HG03378 (cell line): ENCODE measurements around the gene WRAP73.

Source experiments
- ATAC-seq: cut with Tn5 transposase; IDR thresholded peaks from one replicate; pipeline ENCODE4 v1.9.1; 2021; ENCODE audit warnings: mild to moderate bottlenecking, moderate library complexity; ENCODE audit not compliant: unreplicated experiment

WRAP73 gene

DNA sequence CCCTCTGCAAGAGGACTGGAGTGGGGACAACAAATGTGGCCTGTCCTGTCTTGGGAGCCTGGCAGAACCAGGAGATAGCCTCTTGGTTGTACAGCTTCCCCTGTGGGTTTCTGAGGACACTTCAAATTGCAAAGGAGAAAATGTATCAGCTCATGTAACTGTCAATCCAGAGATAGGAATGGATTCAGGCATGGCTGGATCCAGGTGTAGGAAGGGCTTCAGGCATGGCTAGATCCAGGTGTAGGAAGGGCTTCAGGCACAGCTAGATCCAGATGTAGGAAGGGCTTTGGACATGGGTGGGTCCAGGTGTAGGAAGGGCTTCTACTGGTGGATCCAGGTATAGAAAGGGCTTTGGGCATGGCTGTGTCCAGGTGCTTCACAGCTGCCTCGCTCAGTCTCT lies 33.3 kb upstream of the WRAP73 start:
- ATAC-seq, result no peak

DNA sequence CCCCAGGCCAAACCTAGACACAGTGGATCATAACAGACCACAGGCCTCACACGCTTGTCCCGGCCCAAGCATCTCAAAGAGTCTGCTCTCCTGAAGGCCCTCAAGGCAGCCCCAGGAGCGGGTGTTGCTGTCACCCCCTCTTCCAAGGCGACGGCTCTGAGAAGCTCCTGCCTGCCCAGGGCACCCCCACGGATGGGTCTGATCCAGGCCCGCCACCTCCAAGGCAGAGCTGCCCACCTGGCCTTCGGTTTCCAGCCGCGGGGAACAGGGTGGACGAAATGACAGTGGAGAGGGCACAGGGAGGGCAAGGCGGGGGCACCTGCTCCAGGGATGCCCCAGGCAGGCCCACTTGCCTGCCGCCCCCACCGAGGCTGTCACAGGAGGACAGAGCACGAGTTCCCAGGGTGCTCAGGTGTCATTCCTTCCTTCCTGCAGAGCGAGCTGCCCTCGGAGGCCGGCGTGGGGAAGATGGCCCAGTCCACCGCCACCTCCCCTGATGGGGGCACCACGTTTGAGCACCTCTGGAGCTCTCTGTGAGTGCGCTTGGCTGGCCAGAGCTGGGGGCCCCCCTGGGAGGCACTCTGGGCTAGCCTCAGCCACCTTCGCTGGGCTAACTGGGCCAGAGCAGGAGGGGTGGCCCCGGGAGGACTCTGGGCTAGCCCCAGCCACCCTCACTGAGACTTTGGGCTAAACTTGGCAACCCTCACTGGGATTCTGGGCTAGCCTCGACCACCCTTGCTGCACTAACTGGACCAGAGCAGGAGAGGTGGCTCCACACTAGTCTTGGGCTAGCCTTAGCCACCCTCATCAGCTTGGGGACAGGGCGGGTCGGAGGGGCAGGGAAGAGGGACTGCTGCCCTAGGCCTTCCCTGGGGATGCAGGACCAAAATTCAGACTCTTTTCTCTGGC lies 32.2 kb upstream of the WRAP73 start:
- ATAC-seq, result no peak

DNA sequence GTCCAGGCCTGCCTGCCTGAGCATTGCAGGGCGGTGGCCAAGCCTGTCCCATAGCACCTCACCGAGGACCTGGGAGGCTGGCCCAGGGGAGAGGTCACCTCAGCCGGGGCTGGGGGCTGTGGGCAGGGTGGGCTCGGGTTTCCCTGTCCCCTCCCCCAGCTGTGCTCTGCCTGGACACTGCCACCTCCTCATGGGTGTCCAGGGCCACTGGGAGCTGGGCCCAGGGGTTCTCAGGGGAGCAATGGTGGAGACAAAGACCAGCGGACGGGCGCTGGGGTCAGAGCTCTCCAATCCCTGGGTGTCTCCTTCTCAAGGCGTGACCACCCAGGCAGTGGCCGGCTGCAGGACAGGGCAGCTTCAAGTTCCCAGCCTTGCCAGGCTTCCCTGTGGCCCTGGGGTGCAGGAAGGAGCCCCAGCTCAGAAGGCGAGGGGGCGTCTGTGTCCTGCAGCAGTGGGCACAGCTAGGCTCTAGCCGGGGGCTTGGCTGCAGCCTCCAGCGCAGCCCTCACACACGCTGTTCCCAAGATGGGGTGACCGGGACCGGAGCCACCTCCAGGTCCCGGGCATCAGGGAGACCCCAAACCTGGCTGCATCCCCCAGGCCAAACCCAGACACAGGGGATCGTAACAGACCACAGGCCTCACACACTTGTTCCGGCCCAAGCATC lies 31.5 kb upstream of the WRAP73 start:
- no peak for ATAC-seq

DNA sequence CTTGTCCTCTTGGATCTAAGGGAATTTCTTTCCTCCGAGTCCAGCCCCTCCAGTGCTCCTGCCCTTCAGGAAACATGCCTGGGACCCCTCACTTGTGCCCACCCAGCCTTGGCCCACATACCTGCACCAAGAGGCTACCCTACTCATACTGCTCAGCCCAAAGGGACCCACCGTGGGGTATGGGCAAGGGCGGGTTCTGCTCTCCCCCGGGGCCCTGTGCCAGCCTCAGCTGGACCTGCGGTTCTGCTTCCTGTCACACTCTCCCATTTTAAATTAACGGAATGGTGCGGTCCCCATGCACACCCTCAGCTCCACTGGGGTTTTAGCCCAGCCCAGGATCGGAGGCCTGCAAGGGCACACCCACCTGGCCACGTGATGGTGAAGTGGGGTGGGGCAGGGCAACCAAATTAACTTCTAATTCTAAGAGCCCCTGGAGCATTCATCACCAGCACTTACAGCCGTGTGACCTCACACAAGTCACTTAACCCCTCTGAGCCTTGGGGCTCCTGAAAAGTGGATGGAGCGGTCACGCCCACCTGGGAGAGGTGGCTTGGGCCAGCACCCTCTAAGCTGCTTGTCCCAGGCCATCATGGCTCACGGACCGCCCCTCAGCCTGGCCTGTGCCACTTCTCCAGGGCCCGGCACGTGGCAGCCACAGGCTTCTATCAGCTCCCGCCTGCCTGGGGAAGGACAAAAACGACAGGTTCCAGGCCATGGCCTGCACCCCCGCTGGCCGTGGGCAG lies 30.8 kb upstream of the WRAP73 start:
- no peak for ATAC-seq

DNA sequence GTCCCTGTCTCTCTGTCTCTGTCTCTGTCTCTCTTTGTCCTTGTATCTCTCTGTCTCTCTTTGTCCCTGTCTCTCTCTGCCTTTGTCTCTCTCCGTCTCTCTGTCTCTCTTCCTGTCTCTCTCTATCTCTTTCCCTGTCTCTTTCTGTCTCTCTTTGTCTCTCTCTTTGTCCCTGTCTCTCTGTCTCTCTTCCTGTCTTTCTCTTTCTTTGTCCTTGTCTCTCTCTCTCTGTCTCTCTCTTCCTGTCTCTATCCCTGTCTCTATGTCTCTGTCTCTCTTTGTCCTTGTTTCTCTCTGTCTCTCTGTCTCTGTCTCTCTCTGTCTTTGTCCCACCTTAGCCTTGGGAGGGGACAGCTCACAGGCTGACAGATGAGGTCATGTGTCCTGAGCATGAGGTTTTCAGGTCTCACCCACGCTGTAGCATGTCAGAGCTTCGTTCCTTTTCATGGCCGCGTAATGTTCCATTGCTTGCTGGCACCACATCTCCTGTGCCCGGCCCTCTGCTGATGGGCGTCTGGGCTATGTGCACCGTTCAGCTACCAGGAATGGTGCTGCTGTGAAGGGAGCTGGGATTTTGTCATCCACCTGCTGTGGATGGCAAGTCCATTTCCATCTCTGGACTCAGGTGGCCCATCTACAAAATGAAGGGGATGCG lies 30.0 kb upstream of the WRAP73 start:
- ATAC-seq, result no peak

DNA sequence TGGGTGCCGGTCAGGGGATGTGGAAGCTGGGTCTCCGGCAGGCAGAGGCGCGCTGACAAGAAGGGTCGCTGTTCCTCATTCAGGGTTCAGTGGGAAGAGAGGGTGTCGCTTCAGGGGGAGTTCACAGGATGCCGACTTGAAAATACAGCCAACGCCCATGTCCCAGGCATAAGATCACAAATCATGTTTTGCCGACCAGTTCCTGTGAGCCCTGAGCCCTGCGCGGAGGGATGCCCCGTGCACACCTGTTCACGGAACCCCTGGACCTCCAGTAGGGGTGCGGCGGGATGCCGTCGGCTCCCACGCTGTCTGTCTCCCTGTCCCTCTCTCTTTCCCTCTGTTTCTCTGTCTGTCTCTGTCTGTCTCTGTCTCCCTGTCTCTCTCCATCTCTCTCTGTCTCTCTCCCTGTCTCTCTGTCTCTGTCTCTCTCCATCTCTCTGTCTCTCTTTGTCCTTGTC lies 29.2 kb upstream of the WRAP73 start:
- no peak for ATAC-seq

DNA sequence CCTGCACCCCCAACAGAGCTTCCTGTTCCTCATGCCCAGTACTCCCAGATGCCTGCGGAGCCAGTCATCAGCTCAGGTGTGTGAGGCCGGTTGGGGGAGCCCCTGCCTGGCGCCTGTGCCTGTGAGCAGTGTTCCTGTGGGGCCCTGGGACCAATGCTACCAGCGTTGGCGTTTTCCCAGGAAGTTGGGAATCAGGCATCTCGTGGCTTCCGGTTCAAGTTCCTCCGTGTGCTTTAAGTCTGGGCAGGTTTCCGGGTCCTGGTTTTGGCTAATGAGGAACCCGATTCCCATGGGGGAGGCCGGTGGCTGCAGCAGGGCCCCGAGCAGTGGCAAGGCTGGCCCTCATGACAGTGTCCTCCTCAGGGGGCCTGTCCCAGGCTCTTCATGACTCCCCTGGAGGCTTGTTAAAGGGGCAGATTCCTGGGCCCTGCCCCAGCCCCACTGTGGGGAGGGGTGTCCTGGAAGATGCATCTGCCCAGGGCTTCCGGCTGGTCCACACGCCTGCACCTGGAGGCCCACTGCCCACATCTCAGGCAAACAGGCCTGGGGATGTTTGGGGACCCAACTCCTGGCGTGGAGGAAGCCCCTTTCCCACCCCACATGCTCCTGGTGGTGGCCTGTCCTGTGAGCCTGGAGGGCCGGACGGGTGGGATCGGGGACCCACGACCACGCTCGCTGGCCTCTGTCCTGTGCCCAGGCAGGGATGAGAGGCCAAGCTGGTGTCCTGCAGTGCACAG lies 28.6 kb upstream of the WRAP73 start:
- ATAC-seq, result no peak

DNA sequence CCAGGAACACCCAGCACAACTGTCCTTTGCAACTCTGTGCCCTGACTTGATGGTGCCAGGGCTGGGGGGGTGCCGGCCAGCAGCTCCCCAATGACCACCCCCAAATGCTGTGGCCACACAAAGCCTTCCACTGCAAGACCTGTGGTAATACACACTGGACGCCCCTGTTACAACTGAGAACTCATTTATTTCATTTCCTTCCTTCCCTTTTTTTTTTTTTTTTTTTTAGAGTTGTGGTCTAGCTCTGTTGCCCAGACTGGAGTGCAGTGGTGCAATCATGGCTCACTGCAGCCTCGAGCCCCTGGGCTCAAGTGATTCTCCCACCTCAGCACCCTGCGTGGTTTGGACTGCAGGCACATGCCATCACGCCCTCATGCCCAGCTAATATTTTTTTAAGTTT lies 27.6 kb upstream of the WRAP73 start:
- no peak for ATAC-seq

DNA sequence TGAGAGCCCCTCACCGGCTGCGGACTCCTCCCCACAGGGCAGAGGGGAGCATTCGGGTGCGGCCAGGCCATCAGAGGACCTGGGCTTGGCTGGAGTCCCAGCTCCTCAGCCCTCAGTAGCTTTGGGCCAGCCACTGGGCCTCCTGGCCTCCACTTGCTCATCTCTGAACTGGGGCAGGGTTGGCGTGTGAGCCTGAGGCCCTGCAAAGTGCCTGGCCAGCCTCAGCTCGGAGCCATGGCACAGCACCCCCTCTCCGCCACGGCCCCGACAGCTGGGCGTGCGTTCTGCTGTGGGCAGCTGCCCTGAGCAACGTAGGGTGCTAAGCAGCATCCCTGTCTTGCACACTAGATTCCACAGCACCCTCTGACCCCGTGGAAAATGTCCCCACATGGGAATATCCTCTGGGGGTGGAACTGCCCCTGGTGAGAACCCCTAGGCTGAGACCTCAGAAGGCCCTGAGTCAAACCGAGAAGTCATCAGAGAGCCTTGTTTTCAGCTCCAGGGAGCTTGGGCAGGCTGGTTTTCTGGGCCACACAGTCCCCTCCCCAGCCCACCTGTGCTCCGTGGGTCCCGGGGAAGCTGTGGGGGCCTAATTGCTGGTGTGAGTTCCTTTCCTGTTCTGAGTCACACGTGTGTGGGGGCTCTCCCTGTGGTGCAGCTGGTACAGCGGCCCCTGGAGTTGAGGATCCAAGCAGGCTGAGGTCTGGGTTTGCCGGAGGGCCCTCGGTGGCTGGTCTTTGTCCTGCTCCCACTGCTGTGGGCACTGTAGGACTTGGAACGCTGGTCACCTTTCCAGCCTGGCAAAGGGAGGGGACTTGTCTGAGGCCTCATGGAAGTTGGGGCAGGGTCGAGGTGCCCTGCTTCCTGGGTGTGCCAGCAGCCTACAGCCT lies 26.9 kb upstream of the WRAP73 start:
- peak; percentile 71 for ATAC-seq

DNA sequence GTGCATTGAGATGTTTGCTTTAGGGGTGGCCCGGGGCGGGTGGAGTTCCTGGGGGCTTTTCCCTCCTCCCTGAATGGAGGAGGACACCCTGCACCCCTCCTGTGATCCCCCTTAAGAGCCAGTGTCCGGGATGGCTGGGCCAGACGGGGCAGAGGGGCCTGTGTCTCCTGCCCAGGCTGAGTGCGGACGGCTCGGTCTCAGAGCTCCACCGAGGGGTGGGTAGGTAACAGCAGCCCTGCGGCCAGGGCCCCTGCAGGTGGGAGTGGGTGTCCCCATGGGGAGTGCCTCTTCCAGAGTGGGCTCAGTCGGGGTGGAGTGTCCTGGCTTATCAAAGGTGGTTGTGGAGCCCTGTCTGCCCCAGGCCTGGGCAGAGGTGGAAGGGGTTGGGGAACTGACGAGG lies 25.5 kb upstream of the WRAP73 start:
- ATAC-seq, result no peak

DNA sequence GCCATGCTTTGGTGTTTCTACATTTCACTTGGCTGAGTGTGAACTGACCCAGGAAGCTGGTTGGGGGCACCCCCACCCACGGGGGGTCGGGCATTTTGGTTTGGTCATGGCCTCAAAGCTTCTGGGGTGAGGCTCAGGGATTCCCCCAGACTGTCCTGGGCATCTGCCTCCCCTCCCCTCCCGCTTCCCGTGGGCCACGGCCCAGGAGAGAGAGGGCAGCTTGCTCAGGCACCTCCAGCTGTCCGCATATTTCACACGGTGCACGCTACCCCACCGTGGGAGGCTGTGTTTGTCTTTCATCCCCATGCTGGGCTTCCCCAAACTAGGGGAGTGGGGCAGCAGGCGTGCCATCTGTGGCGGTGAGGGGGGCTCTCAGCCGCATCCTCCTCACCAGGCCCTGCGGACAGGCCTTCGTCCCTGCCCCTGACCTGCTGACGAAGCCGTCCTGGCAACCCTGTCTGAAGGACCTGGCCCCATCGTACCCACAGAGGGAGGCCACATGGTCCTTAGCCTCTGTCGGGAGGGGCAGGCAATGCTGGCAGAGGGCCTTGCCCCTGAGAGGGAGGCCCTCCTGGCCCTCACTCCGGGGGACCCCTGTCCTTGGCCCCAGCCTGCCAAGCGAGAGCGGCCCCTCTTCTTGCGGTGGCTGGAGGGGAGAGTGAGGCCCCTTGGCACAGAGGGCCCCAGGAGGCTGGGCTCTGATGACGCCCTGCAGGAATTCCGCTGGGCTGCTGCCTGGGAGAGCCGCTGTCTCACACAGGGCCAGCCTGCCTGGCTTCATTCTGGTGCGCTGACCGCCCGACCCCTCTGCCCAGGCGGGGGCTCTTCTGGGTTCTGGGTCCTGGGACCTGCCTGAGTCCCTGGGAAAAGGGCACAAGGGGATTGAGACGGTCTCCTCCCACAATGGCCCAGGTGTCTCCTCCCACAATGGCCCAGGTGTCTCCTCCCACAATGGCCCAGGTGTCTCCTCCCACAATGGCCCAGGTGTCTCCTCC lies 24.5 kb upstream of the WRAP73 start:
- no peak for ATAC-seq

DNA sequence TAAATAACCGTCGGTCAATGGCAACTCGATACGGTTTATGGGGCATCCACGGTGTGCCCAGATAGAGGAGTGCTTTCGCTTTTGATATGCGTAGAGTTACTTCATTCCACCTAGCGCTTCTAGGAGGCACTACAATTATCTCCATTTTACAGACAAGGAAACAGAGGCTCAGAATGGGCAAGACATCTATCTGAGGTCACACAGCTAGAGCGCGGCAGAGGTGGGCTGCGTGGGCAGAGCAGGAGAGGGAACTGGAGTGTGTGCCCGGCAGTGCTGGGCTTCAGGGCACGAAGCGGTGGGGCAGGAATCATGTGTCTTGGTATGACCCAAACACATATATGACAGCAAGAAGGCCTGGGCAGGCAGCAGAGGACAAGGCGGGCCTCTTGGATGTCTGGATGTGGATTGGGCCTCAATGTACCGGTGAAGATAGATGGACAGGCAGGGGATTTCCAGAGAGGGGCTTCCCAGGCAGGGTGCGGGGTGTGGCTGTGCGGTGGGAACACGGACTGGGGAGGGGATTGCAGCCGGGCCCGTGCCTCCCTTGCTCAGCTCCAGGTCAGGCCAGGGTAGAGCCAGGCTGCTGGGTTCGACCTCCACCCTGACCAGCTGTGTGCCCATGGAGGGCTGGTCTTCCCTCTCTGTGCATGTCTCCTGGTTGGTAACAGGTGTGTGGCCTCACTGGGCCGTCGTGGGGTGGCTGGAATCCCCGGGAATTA lies 23.6 kb upstream of the WRAP73 start:
- no peak for ATAC-seq

DNA sequence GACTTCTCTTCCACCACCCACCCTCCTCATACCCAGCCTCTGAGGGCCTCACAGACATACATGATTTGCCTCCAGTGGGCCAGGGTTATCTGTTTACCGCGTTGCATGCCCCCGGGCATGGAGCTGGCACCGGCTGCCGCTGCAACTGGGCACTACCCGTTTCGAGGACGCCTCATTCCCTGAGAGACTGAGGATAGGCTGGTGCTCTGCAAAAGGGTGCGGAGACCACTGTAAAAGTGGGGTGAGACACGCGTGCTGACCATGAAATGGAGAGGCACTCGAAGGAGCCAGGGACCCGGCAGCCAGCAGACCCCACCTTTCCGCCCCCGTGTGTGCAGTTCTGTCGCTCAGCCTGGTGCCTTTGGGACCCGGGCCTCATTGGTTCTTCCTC lies 23.1 kb upstream of the WRAP73 start:
- no peak for ATAC-seq

DNA sequence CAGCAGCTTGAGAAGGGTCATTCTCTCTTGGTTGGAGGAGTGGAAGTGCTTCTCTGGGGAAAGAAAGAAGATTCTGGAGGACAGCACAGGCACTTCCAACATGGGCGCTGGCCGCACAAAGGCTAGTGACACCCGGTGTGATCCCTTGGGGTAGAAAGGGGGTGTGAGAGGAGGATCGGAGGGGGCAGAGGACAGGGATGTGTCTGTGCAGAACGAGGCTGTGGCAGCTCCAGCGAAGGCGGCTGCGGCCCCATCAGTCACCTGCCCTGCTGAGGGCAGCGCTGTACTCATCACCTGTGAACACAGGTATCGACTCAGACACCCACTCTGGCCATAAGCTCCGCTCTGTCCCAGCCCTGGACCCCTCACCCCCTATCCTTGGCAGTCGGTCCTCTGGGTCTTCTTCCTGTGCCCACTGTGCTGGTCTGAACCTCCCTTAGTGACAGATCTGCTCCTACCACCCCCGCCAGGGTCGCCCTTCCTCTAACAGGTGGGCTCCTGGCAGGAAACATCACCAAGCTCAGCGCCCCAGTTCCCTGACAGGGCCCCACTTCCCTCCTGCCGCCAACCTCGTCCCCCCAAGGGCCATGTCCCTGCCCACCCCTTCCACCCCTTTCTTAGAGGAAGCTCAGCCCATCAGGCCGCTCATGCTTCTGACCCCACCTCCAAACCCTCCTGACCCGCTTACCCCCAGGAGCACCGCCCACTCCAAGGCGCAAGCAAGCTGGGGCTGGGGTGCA lies 22.5 kb upstream of the WRAP73 start:
- ATAC-seq, result no peak

DNA sequence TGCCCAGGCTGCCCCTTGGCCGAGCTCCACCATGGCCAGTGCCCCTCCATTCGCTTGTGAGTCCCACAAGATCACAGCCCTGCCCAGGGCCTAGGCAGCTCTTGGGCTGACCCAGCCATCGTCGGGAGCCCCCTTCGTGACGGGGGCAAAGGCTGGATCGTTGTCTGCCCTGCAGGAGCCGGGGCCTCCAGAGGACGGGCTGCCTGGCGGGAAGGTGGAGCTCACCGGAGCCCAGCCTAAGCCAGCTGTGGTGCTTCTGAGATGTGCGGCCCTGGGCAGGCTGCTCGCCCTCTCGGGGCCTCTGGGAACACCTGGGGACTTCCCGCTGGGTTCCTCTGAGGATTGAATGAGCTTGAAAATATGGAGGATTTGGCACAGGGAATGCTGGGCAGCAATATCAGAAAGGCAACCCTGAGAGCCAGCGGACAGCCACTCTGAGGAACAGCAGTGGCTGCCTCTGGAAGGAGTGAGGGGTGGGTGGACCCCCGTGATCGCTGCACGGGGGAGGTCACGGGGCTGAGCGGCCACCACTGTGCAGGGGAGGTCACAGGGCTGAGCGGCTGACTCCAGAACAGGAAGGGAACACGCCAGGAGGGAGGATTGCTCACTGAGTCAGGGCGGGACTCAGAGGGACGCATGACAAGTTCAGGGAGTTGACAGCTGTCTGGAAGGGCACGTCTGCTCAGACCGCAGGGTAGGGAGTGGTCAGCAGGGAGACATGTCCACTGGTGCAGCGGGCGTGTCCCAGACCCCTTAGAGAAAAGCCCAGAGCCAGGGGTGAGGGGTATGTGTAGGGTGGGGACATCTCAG lies 21.7 kb upstream of the WRAP73 start:
- ATAC-seq, result no peak

DNA sequence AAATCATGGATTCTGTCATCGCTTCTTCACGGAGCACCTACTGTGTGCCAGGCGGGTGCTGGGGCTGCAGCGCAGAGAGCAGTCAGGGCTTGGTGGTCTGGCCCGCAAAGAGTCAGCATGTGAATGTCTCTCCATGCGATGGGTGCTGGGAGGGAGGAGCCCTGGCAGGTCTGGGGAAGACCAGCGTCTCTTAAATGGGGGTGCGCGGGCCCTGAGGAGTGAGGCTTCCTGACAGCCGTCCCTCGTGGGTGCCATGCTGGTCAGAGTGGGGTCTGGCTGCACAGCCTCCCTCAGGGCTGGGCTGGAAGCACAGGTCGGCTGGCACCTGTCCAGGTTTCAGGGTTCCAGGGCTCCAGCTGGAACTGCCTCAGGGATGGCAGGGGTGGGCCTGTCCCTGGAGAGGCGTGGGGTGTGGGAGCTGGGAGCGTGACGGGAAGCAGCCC lies 20.9 kb upstream of the WRAP73 start:
- no peak for ATAC-seq
